Amygdala (tissue), 56 donors: ENCODE measurements around the gene IDI1.

Source experiments
- DNase-seq, 56 donors: peaks; one replicate each; lab custom pipeline; 2025; lab: John Stamatoyannopoulos, UW

IDI1 gene

GRCh38 chr10:1048732-1049424 lies at the start of gene IDI1:
Gene IDI1 (minus strand): TSS chr10:1049119. CDS start chr10:1049003, 116 bp downstream.
- peak; percentile 81 to 100 (median 98) for DNase-seq

GRCh38 chr10:1097436-1097835 lies 48.5 kb upstream of the IDI1 start:
- DNase-seq = no peak

GRCh38 chr10:1096287-1096889 lies 47.5 kb upstream of the IDI1 start:
- no peak for DNase-seq

- DNase-seq = no peak
Observed at GRCh38 chr10:1095498-1095897, 46.6 kb upstream of the IDI1 start.

GRCh38 chr10:1094112-1095057 lies 45.5 kb upstream of the IDI1 start:
- no peak for DNase-seq

- DNase-seq = no peak
Observed at GRCh38 chr10:1093696-1094095, 44.8 kb upstream of the IDI1 start.

- no peak for DNase-seq
Observed at GRCh38 chr10:1090696-1091095, 41.8 kb upstream of the IDI1 start.

- DNase-seq = peak in 1 of 56 donors; percentile 30
Observed at GRCh38 chr10:1089017-1089689, 40.2 kb upstream of the IDI1 start.

GRCh38 chr10:1086787-1087186 lies 37.9 kb upstream of the IDI1 start:
- no peak for DNase-seq

GRCh38 chr10:1085258-1085657 lies 36.3 kb upstream of the IDI1 start:
- DNase-seq = no peak

GRCh38 chr10:1084011-1084950 lies 35.4 kb upstream of the IDI1 start:
- DNase-seq = no peak

- DNase-seq = no peak
Observed at GRCh38 chr10:1083581-1083980, 34.7 kb upstream of the IDI1 start.

- no peak for DNase-seq
Observed at GRCh38 chr10:1078668-1079067, 29.7 kb upstream of the IDI1 start.

GRCh38 chr10:1074748-1075308 lies 25.9 kb upstream of the IDI1 start:
- no peak for DNase-seq

GRCh38 chr10:1074052-1074747 lies 25.3 kb upstream of the IDI1 start:
- DNase-seq = no peak

GRCh38 chr10:1070919-1071318 lies 22.0 kb upstream of the IDI1 start:
- no peak for DNase-seq

GRCh38 chr10:1068380-1069361 lies 19.8 kb upstream of the IDI1 start:
- no peak for DNase-seq
